ENCODE data around the gene FRK.

The FRK gene

DNA sequence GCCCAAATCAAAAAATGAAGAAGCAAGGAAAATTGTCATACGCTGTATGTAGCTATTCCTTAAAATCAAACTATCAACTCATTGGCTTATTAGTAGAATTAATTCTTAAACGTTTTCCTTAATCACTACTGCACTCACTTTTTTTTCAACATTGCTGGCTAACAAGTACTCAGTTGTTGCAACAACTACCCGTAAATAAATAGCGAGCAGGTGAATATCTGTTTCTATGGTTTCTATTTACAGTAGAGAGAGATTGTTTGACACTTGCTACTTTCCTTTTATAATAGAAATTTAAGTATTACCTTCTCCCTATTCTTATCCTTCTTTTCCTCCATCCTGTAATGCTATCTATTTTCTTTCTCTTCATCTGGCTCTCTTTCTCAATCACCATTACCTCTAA is 25.1 kb downstream of the FRK start:
- DNase-seq (ENCODE audit: low read depth in 3 of 3): no peak

DNA sequence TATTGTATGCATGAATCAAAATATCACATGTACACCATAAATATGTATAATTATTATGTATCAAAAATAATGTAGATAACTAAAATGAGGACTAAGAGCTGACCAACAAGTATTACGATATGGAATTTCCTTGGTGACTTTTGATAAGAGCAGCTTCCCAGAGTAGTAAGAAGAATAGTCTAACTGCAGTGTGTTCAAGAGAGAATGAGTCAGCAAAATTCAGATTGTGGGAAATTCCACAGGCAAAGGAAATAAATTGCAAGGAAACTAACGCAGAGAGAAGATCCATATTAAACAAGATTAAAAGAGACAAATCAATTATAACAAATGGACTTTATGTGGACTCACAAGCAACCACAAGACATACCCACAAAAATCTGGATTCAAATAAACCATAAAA is 26.4 kb downstream of the FRK start:
- DNase-seq (ENCODE audit: low read depth in 3 of 3): no peak

DNA sequence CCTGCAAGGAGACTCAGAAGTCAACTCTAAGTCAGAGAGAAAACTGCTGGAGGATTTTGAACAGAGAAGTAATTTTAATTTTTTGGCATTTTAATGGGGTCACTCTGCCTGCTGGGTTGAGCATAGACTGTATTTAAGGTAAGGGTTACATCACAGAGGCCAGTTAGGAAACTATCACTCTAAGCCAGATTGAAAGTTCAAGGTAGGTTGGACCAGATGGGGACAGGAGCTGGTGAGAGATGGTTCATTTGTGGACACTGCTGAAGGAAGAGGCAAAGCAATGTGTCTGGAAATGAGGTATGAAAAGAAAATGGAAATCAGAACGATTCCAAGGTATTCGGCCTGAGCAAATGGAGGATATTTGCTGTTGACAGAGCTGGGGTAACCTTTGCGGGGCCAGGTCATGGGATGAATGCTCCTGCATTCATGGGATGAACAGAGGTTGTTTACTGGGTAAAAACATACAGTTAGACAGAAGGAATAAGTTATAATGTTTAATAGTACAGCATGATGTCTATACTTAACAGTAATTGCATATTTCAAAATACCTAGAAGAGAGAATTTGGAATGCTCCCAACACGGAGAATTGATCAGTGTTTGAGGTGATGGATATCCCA is 26.9 kb downstream of the FRK start:
- DNase-seq (ENCODE audit: low read depth in 3 of 3): no peak

DNA sequence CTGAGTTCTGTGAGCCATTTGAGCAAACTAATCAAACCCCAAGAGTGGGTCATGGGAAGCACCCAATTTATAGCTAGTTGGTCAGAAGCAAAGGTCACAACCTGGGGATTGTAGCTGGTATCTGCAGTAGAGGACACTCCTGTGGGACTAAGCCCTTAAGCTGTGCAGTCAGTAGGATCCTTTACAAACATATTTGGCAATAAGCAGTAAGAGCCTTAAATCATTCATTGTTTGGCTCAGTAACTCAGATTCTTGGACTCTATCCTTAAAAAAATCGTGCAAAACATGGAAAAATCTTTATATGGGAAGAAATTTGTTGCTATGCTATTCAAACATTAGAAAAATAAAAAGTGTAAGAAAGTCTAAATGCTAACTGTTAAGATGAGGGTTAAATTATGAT is 29.9 kb downstream of the FRK start:
- no peak for DNase-seq (ENCODE audit: low read depth in 3 of 3)

DNA sequence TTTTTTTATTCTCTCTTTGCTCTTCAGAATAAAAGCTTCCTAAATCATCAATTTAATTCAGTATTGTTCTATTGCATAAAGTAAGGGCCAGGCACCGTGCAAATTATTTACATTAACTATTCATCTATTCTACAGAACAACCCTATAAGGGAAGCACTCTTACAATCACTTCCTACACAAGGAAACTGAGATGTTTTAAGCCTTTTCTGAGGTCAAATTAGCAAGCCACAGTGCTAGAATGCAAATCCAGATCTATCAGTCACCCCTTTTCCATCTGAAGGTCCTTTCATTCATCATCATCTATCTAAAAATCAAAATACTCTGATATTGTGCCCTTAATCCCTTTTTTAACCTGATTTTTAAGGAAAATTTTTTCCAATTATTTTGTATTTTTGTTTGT is 31.2 kb downstream of the FRK start:
- DNase-seq (ENCODE audit: low read depth in 3 of 3): no peak

DNA sequence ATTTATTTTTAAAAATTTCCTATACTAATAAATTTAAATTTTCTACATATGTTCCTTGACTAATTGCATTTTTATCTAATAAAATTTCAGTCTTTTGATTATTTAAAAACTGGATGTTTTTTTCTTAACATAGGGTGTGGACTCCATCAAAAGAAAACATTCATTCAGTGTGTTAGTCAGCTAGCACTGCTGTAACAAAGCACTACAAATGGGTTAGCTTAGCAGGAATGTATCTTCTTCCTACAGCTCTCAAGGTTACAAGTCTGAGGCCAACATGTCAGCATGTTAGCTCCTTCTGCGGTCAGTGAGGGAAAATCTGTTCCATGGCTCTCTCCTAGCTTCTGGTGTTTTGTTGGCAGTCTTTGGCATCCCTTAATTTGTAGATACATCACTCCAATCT is 32.5 kb downstream of the FRK start:
- DNase-seq (ENCODE audit: low read depth in 3 of 3): no peak

DNA sequence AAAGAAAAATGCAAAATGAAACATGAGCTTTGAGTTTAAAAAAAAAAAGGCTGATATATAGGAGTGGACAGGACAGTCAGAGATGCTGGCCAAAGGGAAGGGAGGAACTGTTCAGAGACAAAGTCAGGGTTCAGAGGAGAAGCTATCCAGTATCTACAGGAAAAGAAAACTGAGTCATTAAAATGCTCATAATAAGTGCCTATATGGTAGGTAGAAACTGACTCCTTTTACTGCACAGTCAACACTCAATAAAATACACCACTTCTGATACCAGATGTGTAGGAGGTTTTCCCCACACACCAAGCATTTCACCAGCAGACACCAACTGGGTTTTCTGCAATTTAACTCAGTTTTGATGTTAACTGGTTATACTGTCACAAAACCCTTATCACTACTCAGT is 32.9 kb downstream of the FRK start:
- no peak for DNase-seq (ENCODE audit: low read depth in 3 of 3)

DNA sequence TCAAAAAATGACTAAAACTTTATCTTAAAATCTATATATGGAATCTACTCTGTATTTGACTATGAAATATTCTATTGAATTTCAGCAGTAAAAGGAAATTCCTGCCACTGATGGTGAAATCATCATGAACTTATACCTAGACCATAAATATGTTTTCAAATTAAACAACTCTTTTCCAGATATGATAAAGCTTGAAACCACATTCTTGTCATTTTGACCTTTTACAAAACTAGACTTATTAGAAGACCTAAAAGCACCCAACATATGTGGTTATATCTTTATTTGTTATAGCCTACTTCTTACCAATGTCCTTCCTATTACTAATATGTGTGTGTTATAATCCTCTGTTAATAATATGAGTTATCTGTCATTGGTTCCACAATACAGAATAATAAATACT is 35.3 kb downstream of the FRK start:
- no peak for DNase-seq (ENCODE audit: low read depth in 3 of 3)

DNA sequence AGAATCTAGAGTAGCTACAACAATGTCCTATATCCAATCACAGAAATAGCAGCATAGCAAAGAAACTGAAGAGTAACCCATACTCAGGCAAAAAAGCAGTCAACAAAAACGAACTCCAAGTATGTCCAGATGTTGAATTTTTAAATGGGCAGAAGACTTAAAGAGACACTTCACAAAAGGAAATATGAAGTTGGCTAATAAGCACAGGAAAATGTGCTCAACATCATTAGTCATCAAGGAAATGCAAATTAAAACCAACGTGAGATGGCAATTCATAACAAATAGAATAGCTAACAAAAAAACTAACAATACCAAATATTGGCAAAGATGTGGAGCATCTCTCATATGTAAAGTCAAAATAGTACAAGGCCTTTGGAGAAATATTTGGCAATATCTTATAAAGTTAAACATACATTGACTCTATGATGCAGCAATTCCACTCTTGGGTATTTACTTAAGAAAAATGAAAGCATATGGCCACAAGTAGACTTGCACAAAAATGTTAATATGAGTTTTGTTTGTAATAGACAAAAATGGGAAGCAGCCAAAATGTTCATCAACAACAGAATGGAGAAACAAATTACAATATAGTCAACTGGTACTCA is 37.7 kb downstream of the FRK start:
- no peak for DNase-seq (ENCODE audit: low read depth in 3 of 3)

DNA sequence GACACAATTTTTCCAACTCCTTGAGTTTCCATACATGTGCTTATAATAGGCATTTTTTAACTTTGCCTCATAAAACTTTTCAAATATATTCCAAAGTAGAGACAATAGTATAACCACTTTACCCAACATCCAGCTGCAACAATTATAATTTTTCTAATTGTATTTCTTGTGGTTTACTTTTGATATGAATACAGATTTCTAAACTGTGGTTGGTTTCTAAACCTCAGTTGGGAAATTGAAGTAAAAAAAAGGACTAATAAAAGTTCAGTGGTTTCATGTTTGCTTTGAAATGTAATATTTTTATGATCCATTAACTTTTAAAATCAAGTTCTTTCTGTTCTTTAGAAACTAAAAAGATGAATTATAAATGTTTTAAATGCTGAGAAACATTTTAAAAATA is 40.0 kb downstream of the FRK start:
- no peak for DNase-seq (ENCODE audit: low read depth in 3 of 3)

DNA sequence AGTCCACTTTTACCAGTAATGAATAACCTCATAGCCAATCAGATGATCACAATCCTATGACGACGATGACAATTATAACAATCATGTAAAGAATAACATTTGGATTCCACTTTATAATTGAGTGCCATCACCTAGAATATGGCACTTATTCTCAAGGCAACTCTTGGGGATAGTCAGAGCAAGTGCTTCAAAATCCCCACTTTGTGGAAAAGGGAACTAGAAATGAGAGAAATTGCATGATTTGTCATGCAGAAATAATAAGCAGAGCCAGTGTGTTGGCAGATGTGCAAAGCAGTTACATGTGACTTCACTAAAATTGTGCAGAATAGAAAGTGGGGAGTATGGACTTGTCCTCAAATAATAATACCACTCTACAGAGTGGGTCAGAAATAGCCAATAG is 41.3 kb downstream of the FRK start:
- DNase-seq (ENCODE audit: low read depth in 3 of 3): no peak

DNA sequence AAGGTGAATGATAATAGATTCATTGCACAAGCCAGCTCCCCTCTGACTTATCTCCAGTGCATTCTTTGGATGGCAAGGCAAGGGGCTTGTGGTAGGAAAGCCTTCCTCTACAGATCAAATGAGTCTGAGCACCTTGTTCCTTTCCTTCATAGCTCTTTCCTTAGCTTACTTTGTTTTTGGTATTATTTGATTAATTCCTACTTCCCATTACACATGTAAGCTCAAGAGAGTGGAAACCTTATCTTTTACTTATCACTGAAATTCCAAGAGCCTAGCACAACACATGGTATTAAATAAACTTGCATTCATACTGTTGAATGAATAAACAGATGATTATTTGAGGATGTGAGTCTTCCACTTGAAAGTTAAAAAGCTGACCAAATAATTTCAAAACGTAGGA is 41.7 kb downstream of the FRK start:
- no peak for DNase-seq (ENCODE audit: low read depth in 3 of 3)

DNA sequence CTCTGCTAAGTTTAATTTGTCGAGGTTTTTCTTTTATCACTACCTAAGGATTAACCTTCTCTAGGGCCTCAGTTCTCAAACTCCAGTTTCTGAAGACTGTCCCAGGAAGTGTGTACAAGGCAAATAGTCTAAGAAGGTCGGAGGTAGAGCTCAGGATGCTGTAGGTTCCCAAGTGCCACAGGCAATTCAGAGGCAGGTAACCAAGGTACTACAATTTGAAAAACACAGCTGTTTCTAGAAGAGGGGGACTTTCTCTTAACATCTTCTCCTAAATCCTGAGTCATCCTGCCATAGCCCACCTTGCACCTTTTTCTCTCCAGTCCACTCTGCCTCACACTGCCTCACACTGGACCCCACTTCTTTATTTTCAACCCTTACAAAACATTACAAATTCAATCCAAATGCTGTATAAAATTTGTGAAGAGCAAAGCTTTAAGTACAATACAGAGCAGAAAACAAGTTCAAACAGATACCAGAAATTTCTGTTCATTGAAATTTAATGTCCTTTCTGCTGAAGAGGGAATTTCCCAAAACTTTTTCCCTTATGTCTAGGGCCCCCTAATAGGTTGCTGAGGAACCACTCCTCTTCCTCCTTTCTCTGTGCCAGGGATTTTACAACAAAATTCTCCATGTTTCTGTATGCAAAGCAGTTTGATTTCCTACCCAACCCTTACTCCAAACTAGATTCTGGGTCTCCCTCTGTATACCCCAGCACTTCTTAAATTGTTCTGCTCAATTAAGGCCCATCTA is 43.0 kb downstream of the FRK start:
- DNase-seq (ENCODE audit: low read depth in 3 of 3): no peak

DNA sequence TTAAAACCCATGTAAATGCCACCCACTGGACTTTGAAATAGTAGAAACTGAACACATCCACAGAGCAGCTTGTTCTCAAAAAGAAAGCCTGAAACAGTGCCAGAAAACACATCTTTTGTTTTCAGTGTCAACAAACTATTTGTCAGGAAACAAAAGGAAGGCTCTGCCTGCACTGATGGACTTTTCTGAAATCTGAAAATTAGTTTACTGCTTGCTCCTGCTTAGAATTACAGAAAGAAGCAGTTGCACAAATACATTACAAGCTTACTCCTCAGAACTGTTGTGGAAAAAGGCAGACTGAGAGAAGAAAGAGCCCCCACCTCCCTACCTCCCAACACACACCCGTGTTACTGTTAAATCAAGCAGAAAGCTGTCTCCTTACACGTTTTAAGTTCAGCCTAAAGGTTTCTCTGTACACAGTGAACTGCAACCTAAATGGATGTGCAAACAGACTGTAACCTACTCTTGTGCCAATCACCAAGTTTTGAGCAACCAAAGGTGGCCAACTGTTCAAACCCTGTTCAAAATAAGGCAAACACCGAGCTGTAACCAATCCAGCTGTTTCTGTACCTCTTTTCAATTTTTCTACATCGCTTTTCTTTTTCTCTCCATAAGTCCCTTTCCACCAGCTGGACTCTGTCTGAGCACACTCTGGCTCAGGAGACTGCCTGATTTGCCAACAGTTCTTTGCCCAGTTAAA is 43.7 kb downstream of the FRK start:
- DNase-seq (ENCODE audit: low read depth in 3 of 3): no peak

DNA sequence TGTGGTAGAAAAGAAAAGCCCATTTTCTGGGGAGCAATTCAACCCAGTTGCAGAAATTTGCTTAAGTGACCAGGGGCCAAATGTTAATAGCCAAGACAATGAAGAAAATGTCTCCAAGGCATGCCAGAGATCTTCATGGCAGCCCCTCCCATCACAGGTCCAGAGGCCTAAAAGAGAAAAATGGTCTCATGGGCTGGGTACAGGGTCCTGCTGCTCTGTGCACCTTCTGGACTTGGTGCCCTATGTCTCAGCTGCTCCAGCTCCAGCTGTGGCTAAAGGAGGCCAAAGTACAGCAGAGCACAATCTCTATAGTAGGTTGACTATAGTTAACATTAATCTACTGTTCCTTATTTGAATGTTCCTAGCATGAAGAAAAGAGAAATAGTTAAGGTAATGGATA is 44.7 kb downstream of the FRK start:
- DNase-seq (ENCODE audit: low read depth in 3 of 3): no peak

DNA sequence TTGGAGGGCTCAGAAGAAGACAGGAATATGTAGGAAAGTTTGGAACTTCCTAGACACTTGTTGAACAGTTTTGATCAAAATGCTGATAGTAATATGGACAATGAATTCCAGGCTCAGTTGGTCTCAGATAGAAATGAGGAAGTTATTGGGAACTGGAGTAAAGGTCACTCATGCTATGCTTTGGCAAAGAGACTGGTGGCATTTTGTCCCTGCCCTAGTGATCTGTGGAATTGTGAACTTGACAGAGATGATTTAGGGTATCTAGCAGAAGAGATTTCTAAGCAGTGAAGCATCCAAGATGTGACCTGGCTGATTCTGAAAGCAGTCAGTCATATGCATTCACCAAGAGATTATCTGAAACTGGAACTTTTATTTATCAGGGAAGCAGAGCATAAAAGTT is 45.1 kb downstream of the FRK start:
- no peak for DNase-seq (ENCODE audit: low read depth in 3 of 3)

DNA sequence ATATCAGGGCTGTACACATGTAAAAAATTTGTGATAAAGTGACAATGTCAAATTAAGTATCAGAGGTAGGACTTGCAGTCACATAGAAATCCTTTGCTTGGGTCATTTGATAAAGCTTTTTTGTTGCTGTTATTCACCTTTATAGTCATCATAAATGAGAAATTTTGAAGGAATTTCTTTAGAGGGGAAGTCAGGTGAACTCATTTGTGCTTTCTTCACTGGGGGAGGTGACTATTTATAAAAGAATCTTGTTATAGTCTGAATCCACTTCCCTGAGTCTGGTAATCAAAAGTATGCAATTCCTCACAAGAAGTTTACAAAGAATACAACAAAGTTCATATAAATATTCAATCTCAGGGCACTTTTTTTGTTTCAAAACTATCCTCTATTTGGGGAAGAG is 47.7 kb downstream of the FRK start:
- no peak for DNase-seq (ENCODE audit: low read depth in 3 of 3)

DNA sequence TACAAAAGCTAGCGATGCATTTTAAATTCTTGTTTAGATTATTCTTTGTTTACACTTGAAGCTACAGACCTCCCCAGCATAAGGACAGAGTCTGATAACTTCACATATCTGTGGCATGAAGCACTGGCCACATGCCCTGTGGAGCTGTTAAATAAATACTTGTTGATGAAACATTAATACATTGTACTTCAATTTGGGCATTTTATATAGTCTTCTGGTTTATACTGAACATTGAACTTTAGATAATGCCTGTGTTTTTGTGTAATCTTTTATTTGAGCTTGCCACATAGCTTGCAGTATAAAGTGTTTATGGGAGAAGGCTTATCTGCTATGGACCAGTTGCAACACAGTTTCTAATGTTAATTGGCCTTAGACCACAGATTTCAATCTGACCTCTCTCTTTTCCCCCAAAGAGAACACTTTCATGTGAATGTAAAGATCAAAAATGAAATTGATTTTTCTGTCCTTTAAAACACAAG is 48.2 kb downstream of the FRK start:
- DNase-seq (ENCODE audit: low read depth in 3 of 3): no peak

DNA sequence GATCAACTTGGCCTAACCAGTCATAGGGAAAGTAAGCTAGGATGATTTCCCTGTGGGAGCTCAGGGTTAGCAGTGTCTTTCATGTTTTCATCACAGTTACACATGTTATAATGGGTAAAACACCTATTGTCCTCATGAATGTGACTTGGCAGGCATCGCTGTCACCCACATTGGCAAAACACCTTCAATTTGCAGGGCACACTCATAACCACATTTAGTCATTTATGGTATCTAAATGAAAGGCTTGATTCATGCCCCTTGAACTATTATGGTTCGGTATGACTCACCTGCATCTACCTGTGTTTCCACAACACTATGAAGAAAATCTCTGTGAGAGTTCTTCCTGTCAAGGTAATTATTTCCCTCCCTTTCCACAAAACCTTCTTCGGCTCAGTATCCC is 49.2 kb downstream of the FRK start:
- DNase-seq (ENCODE audit: low read depth in 3 of 3): peak; percentile 19 to 57 (median 23)

DNA sequence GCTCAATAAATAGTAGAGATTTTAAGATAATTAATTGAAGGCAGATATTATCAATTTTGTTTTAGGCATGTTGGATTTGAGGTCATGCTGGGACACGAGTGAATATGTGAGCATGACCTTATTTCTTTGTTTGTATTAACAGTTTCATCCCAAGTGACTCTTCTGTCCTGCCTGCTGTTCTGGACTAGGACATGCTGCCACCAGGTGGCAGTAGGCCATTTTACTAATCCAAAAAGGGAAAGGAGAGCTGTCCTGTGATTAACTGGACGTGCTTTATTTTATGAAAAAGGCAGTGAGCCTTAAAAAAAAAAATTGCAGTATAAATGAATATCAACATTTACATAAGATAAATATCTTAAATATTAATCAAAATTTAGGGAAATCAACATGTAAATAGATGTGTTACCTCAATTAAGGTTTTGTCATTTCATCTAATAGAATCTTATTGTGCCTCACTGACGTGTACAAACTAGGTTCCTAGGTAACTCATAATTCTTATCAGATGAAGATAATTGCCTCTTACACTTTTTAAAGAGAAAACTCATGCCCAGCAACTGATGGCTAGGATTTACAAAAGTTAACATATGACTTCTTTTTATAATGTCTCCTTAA is 49.8 kb downstream of the FRK start:
- DNase-seq (ENCODE audit: low read depth in 3 of 3): peak in 2 of 3 donors; percentile 6 to 44

DNA sequence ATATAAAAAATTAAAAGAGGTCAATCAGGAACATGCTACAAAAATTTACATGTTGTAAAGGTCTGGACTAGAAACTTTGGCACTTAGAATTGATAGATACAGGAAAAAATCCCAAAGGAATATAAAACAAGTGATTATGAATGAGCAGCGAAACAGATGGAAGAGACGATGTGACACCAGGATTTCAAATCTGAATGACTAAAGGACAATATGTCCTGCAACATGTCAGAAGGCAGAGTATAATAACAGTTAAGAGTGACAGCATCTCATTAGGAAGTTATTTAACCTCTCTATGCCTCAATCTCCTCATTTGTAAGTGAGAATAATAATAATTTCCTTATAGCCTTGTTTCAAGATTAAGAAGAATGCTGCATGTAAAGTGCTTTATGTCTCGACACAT is 50.3 kb downstream of the FRK start:
- DNase-seq (ENCODE audit: low read depth in 3 of 3): no peak

Data from stimulated activated CD4-positive, alpha-beta T cell treated with anti-CD3 and anti-CD28 coated beads, TNF-alpha, amount 100 ng/mL, for 48 hours (primary cell).